K562 (cell line): ENCODE measurements around the gene VWC2L. TPM values are rescaled to one million over a fixed set of nuclear protein-coding genes. Genes with fewer than 3 reads are reported as not detected.

Experiments
- ATAC-seq: fragments of 200-7000 bp; cut with Tn5 transposase; 3 replicates; pipeline ENCODE4 v1.9.1; 2020; ENCODE audit warnings: moderate library complexity
- BruUV-seq: library from RNA; stranded (reverse); fragments of 400-500 nt; replicated peaks from 2 replicates; lab custom pipeline; 2021; lab: Mats Ljungman, UMichigan
- CTCF ChIA-PET: fragments of 300-600 bp; formaldehyde crosslinking; extraction: SDS; loops from one replicate; lab custom pipeline; 2021; ENCODE audit warnings: low intra/inter-chr PET ratio; lab: Yijun Ruan, JAX
- POLR2A ChIA-PET: fragments of 300-600, 350-650 bp; sonication (Branson Sonifier 250); formaldehyde crosslinking; extraction: SDS; loops from one replicate; lab custom pipeline; 2021; ENCODE audit warnings: antibody characterized with exemption, inconsistent platforms; lab: Yijun Ruan, JAX
- DNase-seq, 4 experiments: peaks; one replicate each; pipeline versions ENCODE4 v3.0.0 to v3.0.0-alpha.2; 2011 to 2018; ENCODE audit warnings: low spot score in 3 of 4, mixed read lengths in 3 of 4; ENCODE audit errors: extremely low read depth in 1 of 4
- FAIRE-seq: peaks from 2 replicates; lab custom pipeline; 2011; peaks lifted over from hg19 to GRCh38; lab: Jason Lieb, UNC
- H2AFZ ChIP-seq: 2 replicates; pipeline ENCODE4 v1.6.0; 2011; ENCODE audit warnings: low read depth, low read length, control low read depth, inconsistent platforms
- H3K27ac ChIP-seq: fragments of 200-600 bp; 3 replicates; pipeline ENCODE4 v1.8.0; 2011; ENCODE audit warnings: low read depth, mild to moderate bottlenecking, control low read depth, inconsistent platforms, low read length, moderate library complexity, mixed read lengths; ENCODE audit errors: extremely low read depth
- H3K27me3 ChIP-seq, 2 experiments: fragments of 300-600 bp in 1 of 2; 2 replicates in 1 of 2; 3 replicates in 1 of 2; pipeline versions ENCODE4 v1.6.0 to v1.8.0; 2011; ENCODE audit warnings: inconsistent platforms in 2 of 2, low read length in 2 of 2, mild to moderate bottlenecking in 1 of 2, mixed read lengths in 1 of 2, moderate library complexity in 1 of 2; ENCODE audit not compliant: control insufficient read depth in 2 of 2, insufficient read depth in 2 of 2
- H3K36me3 ChIP-seq: fragments of 300-600 bp; 3 replicates; pipeline ENCODE4 v1.8.0; 2011; ENCODE audit warnings: mild to moderate bottlenecking, low read length, inconsistent platforms; ENCODE audit not compliant: control insufficient read depth, insufficient read depth
- H3K4me1 ChIP-seq, 2 experiments: fragments of 200-600 bp in 1 of 2; replicated peaks in 1 of 2; 2 replicates in 1 of 2; 3 replicates in 1 of 2; pipeline versions ENCODE4 v1.5.1 to v1.8.0; 2011; ENCODE audit warnings: inconsistent platforms in 2 of 2, low read length in 2 of 2, mild to moderate bottlenecking in 1 of 2, mixed read lengths in 1 of 2, moderate library complexity in 1 of 2; ENCODE audit not compliant: control insufficient read depth in 2 of 2, insufficient read depth in 2 of 2
- H3K4me2 ChIP-seq: 2 replicates; pipeline ENCODE4 v1.6.1; 2011; ENCODE audit warnings: low read length, control low read depth, inconsistent platforms, mixed read lengths; ENCODE audit not compliant: insufficient read depth
- H3K4me3 ChIP-seq: fragments of 200-600 bp; sonication (generic), shearing (Covaris generic); 2 replicates; pipeline ENCODE4 v1.5.1; 2016; ENCODE audit warnings: control low read depth, inconsistent platforms
- H3K79me2 ChIP-seq: fragments of 200-600 bp; 3 replicates; pipeline ENCODE4 v1.8.0; 2011; ENCODE audit warnings: low read length, inconsistent platforms; ENCODE audit not compliant: control insufficient read depth, insufficient read depth
- H3K9ac ChIP-seq, 2 experiments: 2 replicates each; pipeline versions ENCODE4 v1.6.0 to v1.6.1; 2011; ENCODE audit warnings: low read depth in 2 of 2, low read length in 2 of 2, control low read depth in 1 of 2, inconsistent platforms in 1 of 2, mild to moderate bottlenecking in 1 of 2, mixed read lengths in 1 of 2; ENCODE audit not compliant: insufficient read depth in 1 of 2
- H3K9me1 ChIP-seq: one replicate; pipeline ENCODE4 v1.6.0; 2011; ENCODE audit warnings: inconsistent platforms, mild to moderate bottlenecking, low read length, moderate library complexity; ENCODE audit not compliant: control insufficient read depth, insufficient read depth
- H3K9me3 ChIP-seq: replicated peaks from 2 replicates; pipeline ENCODE4 v1.5.1; 2011; ENCODE audit warnings: low read depth, low read length, inconsistent platforms; ENCODE audit not compliant: control insufficient read depth, insufficient read depth
- H4K20me1 ChIP-seq: replicated peaks from 2 replicates; pipeline ENCODE4 v1.6.1; 2011; ENCODE audit warnings: low read length, inconsistent platforms, mixed read lengths; ENCODE audit not compliant: control insufficient read depth, insufficient read depth
- EWSR1 ChIP-seq: fragments of 450-650 bp; IDR thresholded peaks from 2 replicates; pipeline ENCODE4 v1.6.1; 2018; ENCODE audit warnings: borderline replicate concordance, mild to moderate bottlenecking, low read depth, moderate library complexity; ENCODE audit not compliant: partially characterized antibody
- POLR2A ChIP-seq: fragments of 450-650 bp; conservative IDR thresholded peaks from 2 replicates; pipeline ENCODE4 v1.6.1; 2016
- POLR2H ChIP-seq: IDR thresholded peaks from 2 replicates; pipeline ENCODE4 v1.6.1; 2016; ENCODE audit warnings: missing genetic modification characterization, low read depth, mild to moderate bottlenecking, control low read depth, missing compliant biosample characterization, moderate library complexity
- ZNF436 ChIP-seq: fragments of 250-450, 450-650 bp; sonication (Bioruptor Pico); formaldehyde crosslinking; IDR thresholded peaks from 2 replicates; pipeline ENCODE4 v1.7.0; 2020; ENCODE audit warnings: mild to moderate bottlenecking
- ZNF584 ChIP-seq: fragments of 200-800 bp; sonication (Bioruptor generic); IDR thresholded peaks from 2 replicates; pipeline ENCODE4 v1.6.1; 2016; ENCODE audit warnings: low read depth, mild to moderate bottlenecking, missing genetic modification characterization, missing compliant biosample characterization
- ZNF76 ChIP-seq: fragments of 250-450 bp; sonication (Bioruptor Pico); IDR thresholded peaks from 2 replicates; pipeline ENCODE4 v1.4.0; 2020; ENCODE audit warnings: mild to moderate bottlenecking, moderate library complexity, borderline replicate concordance
- WGBS: fragments of 100-300 bp; shearing (Covaris generic); methylation state at CpG from one replicate; pipeline ENCODE4 v1.1.6; 2016; ENCODE audit warnings: low coverage, mixed read lengths; ENCODE audit not compliant: insufficient coverage; ENCODE audit errors: missing lambda C conversion rate; 5-methylcytosine and 5-hydroxymethylcytosine counted together
- in situ Hi-C: fragments of 300-500 bp; cut with MboI; formaldehyde crosslinking; loops from 4 replicates; pipeline ENCODE4 v1.15.0; 2018; ENCODE audit warnings: inconsistent platforms, mixed read lengths
- intact Hi-C: fragments of 100-400 bp; cut with micrococcal nuclease; formaldehyde crosslinking; loops from 2 replicates; pipeline ENCODE4 v1.14.2; 2022
- polyA plus RNA-seq, 8 experiments: library from polyadenylated mRNA; depleted of rRNA in 4 of 8; stranded (reverse) in 5 of 8; unstranded in 3 of 8; fragments of >200 nt; fragmentation: Nextera tagmentation in 2 of 8; fragmentation: Illumina TruSeq in 1 of 8; extraction: Ambion mirVana in 2 of 8; extraction: Trizol in 1 of 8; gene quantifications; 2 replicates each; pipeline versions ENCODE4 v1.2.1 to v1.2.3, GENCODE V29; 2011 to 2014; ENCODE audit warnings: inconsistent platforms in 1 of 8, missing spikeins in 1 of 8
- total RNA-seq, 7 experiments: library from RNA; depleted of rRNA in 6 of 7; stranded (reverse); fragments of >200 nt in 6 of 7; fragmentation: Illumina TruSeq in 2 of 7; extraction: Trizol in 2 of 7; gene quantifications; 2 replicates each; pipeline versions ENCODE4 v1.2.1 to v1.2.3, GENCODE V29; 2011 to 2021; ENCODE audit warnings: low replicate concordance in 1 of 7
- TF ChIP-seq, protein P1 (sequence below): fragments of 250-450 bp; sonication (Bioruptor Pico); IDR thresholded peaks from 2 replicates; pipeline ENCODE4 v1.5.0; 2022; ENCODE audit warnings: mild to moderate bottlenecking

VWC2L gene
- total and polyA plus RNA-seq, 9 of the 15 experiments (the other 6 are each of a cell fraction or from before 2014, with no cell fraction given): not detected

DNA sequence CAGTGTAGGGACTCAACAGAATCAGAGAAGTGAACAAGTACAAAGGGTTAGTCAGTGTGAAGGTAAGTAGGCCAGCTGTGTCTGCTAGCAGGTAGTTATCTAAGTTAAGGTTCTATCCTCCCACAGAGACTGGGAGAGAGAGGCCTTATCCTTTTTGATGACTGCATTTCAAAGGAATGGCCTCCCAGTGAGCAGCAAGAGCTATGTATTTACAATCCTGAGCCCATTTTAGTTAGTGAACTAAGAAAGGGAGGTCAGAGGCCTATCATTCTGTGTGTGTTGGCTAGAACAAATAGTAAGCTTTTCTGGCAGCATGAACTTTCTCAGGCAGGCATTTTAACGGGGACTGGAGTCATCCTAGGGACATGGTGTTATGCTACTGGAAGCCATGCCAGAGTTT lies 182.9 kb downstream of the VWC2L start:
- Histone ChIP-seq H3K27ac (no peak overlapping the region), H3K9me3 (no peaks in the 10 kb centered on the region), H4K20me1 (no peaks in the 10 kb centered on the region), H3K79me2 (no peaks in the 10 kb centered on the region), H3K4me1 (no peaks in the 10 kb centered on the region), H3K9me1 (no peaks in the 10 kb centered on the region), H3K27me3 (no peaks in the 10 kb centered on the region), H2AFZ (no peak overlapping the region), H3K4me3 (no peak overlapping the region), H3K4me2 (no peak overlapping the region), H3K36me3 (no peaks in the 10 kb centered on the region), H3K9ac (no peak overlapping the region)
- ChIA-PET POLR2A (no interaction called here), CTCF (no interaction called here)
- WGBS: 0% methylated on average over 1 of the region's 1 CpG
- ATAC-seq (no peak), DNase-seq (no peak), FAIRE-seq (no peak)
- intact Hi-C loops: no loop called here
- TF ChIP-seq ZNF76 (CRISPR knock-in tag) (no peak), ZNF436 (CRISPR knock-in tag) (no peak), POLR2A (no peak), POLR2H (tag) (no peak), EWSR1 (no peak), ZNF584 (CRISPR knock-in tag) (no peak)
- TF ChIP-seq, protein P1, sequence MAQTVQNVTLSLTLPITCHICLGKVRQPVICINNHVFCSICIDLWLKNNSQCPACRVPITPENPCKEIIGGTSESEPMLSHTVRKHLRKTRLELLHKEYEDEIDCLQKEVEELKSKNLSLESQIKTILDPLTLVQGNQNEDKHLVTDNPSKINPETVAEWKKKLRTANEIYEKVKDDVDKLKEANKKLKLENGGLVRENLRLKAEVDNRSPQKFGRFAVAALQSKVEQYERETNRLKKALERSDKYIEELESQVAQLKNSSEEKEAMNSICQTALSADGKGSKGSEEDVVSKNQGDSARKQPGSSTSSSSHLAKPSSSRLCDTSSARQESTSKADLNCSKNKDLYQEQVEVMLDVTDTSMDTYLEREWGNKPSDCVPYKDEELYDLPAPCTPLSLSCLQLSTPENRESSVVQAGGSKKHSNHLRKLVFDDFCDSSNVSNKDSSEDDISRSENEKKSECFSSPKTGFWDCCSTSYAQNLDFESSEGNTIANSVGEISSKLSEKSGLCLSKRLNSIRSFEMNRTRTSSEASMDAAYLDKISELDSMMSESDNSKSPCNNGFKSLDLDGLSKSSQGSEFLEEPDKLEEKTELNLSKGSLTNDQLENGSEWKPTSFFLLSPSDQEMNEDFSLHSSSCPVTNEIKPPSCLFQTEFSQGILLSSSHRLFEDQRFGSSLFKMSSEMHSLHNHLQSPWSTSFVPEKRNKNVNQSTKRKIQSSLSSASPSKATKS (CRISPR knock-in tag): no peak
- in situ Hi-C loops: no loop called here
- BruUV-seq: no TSS peak
